ENCODE measurements around the gene ZNF211.

Gene ZNF211

DNA sequence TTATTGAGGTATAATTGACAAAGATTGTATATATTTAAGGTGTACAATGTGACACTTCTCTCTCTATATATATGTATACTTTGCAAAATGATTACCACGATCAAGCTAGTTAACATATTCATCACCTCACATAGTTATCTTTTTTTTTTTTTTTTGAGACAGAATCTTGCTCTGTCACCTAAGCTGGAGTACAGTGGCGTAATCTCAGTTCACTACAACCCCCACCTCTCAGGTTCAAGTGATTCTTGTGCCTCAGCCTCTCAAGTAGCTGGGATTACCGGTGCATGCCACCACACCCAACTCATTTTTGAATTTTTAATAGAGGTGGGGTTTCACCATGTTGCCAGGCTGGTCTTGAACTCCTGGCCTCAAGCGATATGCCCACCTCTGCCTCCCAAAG is 39.5 kb downstream of the ZNF211 start:
- TF ChIP-seq CTCF (IDR thresholded peaks at IDR 0.05; ENCODE audit: extremely low read depth, missing control alignments), result no peak
- no peak for DNase-seq (ENCODE audit: low spot score)

GRCh38 chr19:57675881-57676280 is 42.9 kb downstream of the ZNF211 start:
- TF ChIP-seq CTCF (IDR thresholded peaks at IDR 0.05; ENCODE audit: extremely low read depth, missing control alignments), result no peak
- no peak for DNase-seq (ENCODE audit: low spot score)

DNA sequence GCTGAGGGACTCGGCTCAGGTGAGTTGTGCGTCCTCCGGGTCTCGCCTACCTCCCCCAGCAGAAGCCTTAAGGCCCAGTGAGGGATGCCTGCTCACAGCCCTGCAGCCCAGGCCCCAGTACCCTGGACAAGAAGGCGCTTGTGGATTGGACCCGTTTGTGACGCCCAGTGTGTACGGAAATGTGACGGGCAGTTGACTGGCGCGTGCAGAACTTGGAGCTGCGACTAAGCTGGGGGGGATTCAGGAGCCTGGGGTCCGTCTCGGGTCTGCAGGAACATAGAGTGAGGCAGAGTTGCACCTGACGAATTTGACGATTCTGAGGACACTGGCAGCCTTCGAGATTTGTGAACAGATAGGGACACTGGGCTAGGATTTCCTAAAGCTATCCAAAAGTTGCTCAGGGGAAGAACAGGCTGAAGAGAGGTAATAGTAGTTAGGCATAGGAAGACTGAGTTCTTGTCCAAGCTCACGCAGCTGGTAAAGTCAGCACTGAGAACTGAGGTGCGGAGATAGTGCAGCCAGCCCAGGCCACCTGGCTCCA is 49.3 kb downstream of the ZNF211 start:
- DNase-seq (ENCODE audit: low spot score), result no peak
- no peak for TF ChIP-seq CTCF (IDR thresholded peaks at IDR 0.05; ENCODE audit: extremely low read depth, missing control alignments)

DNA sequence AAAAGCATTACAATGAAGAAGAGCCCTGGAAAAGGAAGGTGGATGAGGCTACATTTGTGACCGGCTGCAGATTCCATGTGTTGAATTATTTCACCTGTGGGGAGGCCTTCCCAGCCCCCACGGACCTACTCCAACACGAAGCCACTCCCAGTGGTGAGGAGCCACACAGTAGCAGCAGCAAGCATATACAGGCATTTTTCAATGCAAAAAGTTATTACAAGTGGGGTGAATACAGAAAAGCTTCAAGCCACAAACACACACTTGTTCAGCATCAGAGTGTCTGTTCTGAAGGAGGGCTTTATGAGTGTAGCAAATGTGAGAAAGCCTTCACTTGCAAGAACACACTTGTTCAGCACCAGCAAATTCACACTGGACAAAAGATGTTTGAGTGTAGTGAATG is 53.8 kb downstream of the ZNF211 start:
- no peak for DNase-seq (ENCODE audit: low spot score)
- TF ChIP-seq CTCF (IDR thresholded peaks at IDR 0.05; ENCODE audit: extremely low read depth, missing control alignments), result no peak

DNA sequence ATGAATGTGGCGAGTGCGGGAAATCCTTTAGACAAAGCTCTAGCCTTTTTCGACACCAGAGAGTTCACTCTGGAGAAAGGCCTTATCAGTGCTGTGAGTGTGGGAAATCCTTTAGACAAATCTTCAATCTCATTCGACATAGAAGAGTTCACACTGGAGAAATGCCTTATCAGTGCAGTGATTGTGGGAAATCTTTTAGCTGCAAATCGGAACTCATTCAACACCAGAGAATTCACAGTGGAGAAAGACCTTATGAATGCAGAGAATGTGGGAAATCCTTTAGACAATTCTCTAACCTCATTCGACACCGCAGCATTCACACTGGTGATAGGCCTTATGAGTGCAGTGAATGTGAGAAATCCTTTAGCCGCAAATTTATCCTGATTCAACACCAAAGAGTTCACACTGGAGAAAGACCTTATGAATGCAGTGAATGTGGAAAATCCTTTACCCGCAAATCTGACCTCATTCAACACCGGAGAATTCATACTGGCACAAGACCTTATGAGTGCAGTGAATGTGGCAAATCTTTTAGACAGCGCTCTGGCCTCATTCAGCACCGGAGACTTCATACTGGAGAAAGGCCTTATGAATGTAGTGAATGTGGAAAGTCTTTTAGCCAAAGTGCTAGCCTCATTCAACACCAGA is 54.5 kb downstream of the ZNF211 start:
- no peak for TF ChIP-seq CTCF (IDR thresholded peaks at IDR 0.05; ENCODE audit: extremely low read depth, missing control alignments)
- DNase-seq (ENCODE audit: low spot score), result no peak

DNA sequence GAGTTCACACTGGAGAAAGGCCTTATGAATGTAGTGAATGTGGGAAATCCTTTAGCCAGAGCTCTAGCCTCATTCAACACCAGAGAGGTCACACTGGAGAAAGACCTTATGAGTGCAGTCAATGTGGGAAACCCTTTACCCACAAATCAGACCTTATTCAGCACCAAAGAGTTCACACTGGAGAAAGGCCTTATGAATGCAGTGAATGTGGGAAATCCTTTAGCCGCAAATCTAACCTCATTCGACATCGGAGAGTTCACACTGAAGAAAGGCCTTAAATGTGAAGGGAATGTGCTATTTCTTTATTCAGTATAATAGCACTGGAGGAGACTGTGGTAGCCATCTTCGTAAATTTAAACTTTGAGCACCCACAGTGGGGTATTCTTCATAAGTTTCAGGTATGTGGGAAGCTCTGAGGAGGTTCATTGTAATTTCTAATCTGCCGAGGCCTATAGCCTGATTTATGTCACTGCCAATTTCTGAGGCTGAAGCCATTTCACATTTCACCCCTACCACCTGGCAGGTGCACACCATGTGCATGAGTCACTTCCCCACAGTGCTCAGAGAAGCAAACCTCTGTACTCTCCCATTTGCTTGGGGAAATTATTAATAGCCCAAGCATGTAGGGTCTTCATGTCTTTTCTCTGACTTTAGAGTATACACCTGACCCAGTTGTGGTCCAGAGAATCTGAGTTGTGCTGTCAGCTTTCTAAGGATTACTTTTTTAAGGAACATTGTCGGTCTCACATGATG is 55.2 kb downstream of the ZNF211 start:
- TF ChIP-seq CTCF (IDR thresholded peaks at IDR 0.05; ENCODE audit: extremely low read depth, missing control alignments), result no peak
- no peak for DNase-seq (ENCODE audit: low spot score)

GRCh38 chr19:57689750-57690149 is 56.8 kb downstream of the ZNF211 start:
- no peak for DNase-seq (ENCODE audit: low spot score)

More at GRCh38 chr19:57689750-57690149, 56.8 kb downstream of the ZNF211 start:
- TF ChIP-seq CTCF (IDR thresholded peaks at IDR 0.05; ENCODE audit: extremely low read depth, missing control alignments), result no peak
